ENCODE measurements around the gene SLC22A14. TPM values are rescaled to one million over a fixed set of nuclear protein-coding genes. Genes with fewer than 3 reads are reported as not detected.

The SLC22A14 gene
- total and polyA plus RNA-seq, 2 donors (not counting 3 experiments of a cell fraction or from before 2014, with no cell fraction given): not detected

DNA sequence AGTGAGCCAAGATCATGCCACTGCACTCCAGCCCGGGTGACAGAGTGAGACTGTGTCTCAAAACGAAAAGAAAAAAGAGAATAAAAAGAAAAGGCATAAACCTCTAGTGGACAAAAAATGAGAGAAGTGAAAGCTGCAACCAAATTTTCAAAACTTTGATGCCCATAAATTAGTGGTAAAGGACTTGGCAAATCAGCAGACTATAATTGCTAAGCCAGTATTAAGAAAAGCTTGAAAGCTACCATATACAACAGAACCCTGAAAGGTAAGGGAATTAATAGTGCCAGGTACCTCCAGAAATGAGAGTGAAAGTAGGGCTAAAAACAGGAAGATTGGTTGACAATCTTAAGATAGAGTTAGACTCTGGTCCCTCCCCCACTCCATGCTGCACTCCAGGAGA, 49.4 kb upstream of the SLC22A14 start:
- DNase-seq (ENCODE audit: low read depth, low spot score) (no peak), FAIRE-seq (no peak)
- CTCF ChIA-PET: interaction anchor here (1.7 kb wide), 1 partner anchor 66 kb away, joined by 3 read pairs; no protein-coding TSS in a partner anchor
- dilution Hi-C loops (cut with MboI; ENCODE audit: extremely low pct_ligation_motif_present, low sequenced_read_pairs) (no loop called here), intact Hi-C loops (cut with micrococcal nuclease) (loop anchor here (5.0 kb wide), 1 partner anchor 95 kb away; the partner anchor contains the start of genes ACAA1 and MYD88)
- H3K9me3 ChIP-seq (replicated peaks; ENCODE audit: control insufficient read depth, insufficient read depth, low read length): no peaks in the 10 kb centered on the region
- H3K36me3 ChIP-seq (ENCODE audit: control insufficient read depth in 2 of 2, extremely low read depth in 1 of 2, insufficient read depth in 2 of 2, low read length in 2 of 2): peaks cover 0 to 4% of the 10 kb centered on the region in 2 experiments
- peaks cover 11% of the 10 kb centered on the region for H3K4me1 ChIP-seq (ENCODE audit: control insufficient read depth, extremely low read depth, insufficient read depth, low read length)
- H3K4me3 ChIP-seq (replicated peaks in 1 of 3; ENCODE audit: insufficient read depth in 1 of 3, low read depth in 1 of 3, low read length in 3 of 3): no peak overlapping the region
- H2AFZ ChIP-seq (ENCODE audit: low read depth, low read length): no peak overlapping the region
- POLR2A ChIA-PET: no interaction called here
- H3K9me1 ChIP-seq (replicated peaks; ENCODE audit: control insufficient read depth, extremely low read depth, insufficient read depth, low read length): no peaks in the 10 kb centered on the region
- H3K27me3 ChIP-seq (ENCODE audit: control insufficient read depth in 2 of 2, insufficient read depth in 2 of 2, low read length in 2 of 2): no peaks in the 10 kb centered on the region
- no peak overlapping the region for H3K27ac ChIP-seq (ENCODE audit: insufficient read depth, low read depth, low read length)
- H3K79me2 ChIP-seq (ENCODE audit: control insufficient read depth, insufficient read depth, low read length): no peaks in the 10 kb centered on the region
- BruUV-seq (replicated peaks): no TSS peak
- no peak for TF ChIP-seq POLR2AphosphoS5 (IDR thresholded peaks at IDR 0.05; ENCODE audit: insufficient read depth, low read depth, low read length)
- no peak for TF ChIP-seq GATA2 (IDR thresholded peaks at IDR 0.05; ENCODE audit: insufficient read depth, insufficient read length, low read depth, low read length)
- no peak for TF ChIP-seq POLR2A (IDR thresholded peaks at IDR 0.05; ENCODE audit: low read depth, low read length)
- TF ChIP-seq FOS (IDR thresholded peaks at IDR 0.05; ENCODE audit: borderline replicate concordance, insufficient read depth, low read length): no peak
- TF ChIP-seq JUN (IDR thresholded peaks at IDR 0.05; ENCODE audit: borderline replicate concordance, insufficient read depth, insufficient read length, low read depth): no peak
- TF ChIP-seq, protein P1, sequence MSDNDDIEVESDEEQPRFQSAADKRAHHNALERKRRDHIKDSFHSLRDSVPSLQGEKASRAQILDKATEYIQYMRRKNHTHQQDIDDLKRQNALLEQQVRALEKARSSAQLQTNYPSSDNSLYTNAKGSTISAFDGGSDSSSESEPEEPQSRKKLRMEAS (IDR thresholded peaks at IDR 0.05; ENCODE audit: insufficient read depth, insufficient read length): no peak
- TF ChIP-seq, protein P2, sequence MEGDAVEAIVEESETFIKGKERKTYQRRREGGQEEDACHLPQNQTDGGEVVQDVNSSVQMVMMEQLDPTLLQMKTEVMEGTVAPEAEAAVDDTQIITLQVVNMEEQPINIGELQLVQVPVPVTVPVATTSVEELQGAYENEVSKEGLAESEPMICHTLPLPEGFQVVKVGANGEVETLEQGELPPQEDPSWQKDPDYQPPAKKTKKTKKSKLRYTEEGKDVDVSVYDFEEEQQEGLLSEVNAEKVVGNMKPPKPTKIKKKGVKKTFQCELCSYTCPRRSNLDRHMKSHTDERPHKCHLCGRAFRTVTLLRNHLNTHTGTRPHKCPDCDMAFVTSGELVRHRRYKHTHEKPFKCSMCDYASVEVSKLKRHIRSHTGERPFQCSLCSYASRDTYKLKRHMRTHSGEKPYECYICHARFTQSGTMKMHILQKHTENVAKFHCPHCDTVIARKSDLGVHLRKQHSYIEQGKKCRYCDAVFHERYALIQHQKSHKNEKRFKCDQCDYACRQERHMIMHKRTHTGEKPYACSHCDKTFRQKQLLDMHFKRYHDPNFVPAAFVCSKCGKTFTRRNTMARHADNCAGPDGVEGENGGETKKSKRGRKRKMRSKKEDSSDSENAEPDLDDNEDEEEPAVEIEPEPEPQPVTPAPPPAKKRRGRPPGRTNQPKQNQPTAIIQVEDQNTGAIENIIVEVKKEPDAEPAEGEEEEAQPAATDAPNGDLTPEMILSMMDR (IDR thresholded peaks at IDR 0.05; ENCODE audit: extremely low read depth in 1 of 2, insufficient read depth in 1 of 2, low read depth in 1 of 2, low read length in 2 of 2): no peak
- TF ChIP-seq MYC (IDR thresholded peaks at IDR 0.05; ENCODE audit: low read depth, low read length): no peak
- TF ChIP-seq EZH2 (IDR thresholded peaks at IDR 0.05; ENCODE audit: borderline replicate concordance, low read depth, low read length, severe bottlenecking): no peak
- no peak overlapping the region for H3K9ac ChIP-seq (replicated peaks; ENCODE audit: extremely low read depth, insufficient read depth, low read length)
- H3K4me2 ChIP-seq (ENCODE audit: insufficient read depth, low read length): no peak overlapping the region
- no peaks in the 10 kb centered on the region for H4K20me1 ChIP-seq (replicated peaks; ENCODE audit: control insufficient read depth, extremely low read depth, insufficient read depth, low read length)

Data from endothelial cell of umbilical vein (primary cell).